KBM-7 (cell line): ENCODE results near the gene PLXNB2.
A peak's percentile ranks its signal among the peaks of the same experiment; 100 is the strongest.

Experiments
- DNase-seq: peaks from one replicate; pipeline ENCODE4 v3.0.0-alpha.2; 2015
- in situ Hi-C: fragments of 300-500 bp; cut with MboI; formaldehyde crosslinking; loops from 2 replicates; pipeline ENCODE4 v1.14.3; 2020; ENCODE audit warnings: low sequenced_read_pairs, low pct_unique_long_range_greater_than_20kb, mixed read lengths

The PLXNB2 gene

GRCh38 chr22:50314455-50315288, 7.2 kb upstream of the PLXNB2 start:
- in situ Hi-C loops: no loop called here
- peak; percentile 95 for DNase-seq

GRCh38 chr22:50314081-50314454, 6.6 kb upstream of the PLXNB2 start:
- in situ Hi-C loops: no loop called here
- no peak for DNase-seq

GRCh38 chr22:50313600-50313999, 6.2 kb upstream of the PLXNB2 start:
- in situ Hi-C loops: no loop called here
- no peak for DNase-seq

- no peak for DNase-seq
- in situ Hi-C loops: no loop called here
Observed at GRCh38 chr22:50313021-50313420, 5.6 kb upstream of the PLXNB2 start.

- in situ Hi-C loops: no loop called here
- DNase-seq: no peak
Observed at GRCh38 chr22:50312371-50312770, 4.9 kb upstream of the PLXNB2 start.

DNA sequence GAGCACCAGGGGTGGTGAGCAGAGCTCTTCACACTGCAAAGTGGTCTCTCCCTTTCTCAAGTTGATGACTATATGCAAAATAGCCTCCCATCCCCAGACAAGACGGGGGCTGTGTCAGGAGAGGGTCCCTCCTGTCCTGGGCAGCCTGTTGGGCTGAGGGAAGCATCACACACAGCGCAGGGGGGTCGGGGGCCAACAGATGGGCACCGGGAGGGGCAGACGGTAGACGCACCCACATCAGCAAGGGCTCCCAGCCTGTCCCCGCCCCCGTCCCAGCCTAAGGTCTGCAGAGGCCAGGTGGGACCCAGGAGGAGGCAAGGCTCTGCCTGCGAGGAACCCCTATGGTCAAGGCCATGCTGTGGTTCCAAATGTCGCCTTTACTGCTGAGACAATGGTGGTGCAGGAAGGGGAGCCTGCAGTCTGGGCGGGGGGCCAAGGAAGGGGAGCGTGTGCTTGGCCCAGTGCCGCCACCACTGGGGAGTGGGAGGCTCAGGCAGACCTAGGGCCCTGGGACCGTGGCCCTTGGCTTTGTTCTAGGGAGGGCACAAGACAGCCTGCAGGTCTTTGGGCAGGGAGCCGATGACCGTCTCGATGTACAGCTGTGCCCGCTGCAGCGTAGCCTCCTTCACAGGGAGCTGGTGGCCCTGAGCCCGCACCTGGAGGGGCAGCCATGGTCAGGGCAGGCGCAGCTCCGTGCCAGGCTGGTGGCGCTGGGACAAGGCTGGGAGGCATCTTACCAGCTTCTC, 4.3 kb upstream of the PLXNB2 start:
- no peak for DNase-seq
- in situ Hi-C loops: no loop called here

GRCh38 chr22:50310949-50311444, 3.6 kb upstream of the PLXNB2 start:
- in situ Hi-C loops: no loop called here
- no peak for DNase-seq

DNA sequence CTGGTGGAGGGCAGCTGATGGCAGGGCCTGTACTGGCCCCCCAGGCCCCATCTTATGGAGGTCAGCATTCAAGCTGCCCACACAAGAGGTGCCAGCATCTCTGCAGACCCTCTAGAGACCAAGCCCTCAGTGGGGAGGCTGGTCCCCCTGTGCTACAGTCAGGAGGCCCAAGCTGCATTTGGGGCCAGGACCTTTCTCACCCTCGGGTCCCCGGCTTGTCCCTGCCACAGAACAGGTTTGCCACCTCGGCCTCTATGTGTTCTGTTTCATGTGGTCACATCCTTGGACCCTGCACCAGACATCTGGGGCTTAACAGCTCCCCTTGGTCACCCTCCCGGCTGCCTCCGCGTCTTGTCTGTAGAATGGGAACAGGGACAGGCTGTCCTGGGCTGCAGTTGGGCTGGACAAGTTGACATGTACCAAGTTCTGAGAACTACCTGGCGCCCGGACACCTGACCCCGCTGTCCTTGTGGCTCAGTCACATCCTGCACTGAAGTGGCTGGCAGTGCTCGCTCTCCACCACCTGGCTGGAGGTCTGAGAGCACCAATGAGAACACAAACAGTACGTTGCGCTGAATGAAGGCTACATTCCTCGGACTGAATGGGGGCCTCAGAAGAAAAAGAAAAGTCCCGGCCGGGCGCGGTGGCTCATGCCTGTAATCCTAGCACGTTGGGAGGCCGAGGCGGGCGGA, 2.7 kb upstream of the PLXNB2 start:
- in situ Hi-C loops: no loop called here
- DNase-seq: no peak

DNA sequence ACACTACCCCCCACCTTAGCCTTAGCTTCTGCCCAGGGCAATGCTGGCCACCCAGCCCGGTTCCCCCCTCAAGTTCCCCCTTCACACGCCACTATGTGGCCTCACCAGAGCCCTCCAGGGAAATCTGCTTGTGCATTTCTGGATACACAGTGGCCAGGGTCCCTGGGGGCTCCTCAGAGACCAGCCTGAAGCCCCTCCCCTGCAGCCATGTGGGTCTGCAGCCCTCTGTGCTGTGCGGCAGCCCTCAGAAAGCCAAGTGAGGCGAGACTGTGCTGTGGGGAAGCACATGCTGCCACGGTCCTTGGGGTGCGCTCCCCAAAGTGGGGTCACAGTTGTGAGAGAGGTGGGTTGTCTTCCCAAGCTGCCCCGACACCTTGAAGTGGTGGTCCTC, 2.1 kb upstream of the PLXNB2 start:
- in situ Hi-C loops: no loop called here
- DNase-seq: no peak

DNA sequence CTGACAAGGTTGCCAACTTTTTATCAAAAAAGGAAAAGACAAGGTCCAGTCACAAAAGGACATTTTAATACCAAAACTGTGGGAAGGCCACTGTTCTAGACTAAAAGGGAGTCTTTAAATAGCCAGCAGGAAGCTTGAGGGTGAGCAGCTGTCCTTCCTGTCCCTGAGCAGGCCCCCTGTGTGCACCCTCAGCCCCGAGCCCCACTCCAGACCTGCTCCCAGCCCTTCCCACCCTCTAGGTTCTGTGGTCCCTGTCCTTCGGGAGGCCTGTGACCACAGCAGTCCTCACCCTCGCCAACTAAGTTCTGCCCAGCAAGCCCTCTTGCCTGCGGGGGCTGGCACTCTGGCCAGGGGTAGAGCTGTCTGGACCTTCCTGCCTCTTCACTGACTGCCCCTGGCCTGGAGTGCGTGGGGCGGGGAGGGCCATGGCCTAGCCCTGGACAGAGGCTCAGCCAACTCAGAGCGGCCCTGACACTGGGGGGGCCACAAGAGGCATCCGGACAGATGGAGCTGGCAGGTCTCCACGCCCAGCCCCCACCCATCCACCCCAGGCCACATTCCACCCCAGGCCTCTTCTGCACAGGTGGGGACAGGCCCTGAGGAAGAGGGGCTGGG, 1.6 kb upstream of the PLXNB2 start:
- in situ Hi-C loops: no loop called here
- DNase-seq: no peak

DNA sequence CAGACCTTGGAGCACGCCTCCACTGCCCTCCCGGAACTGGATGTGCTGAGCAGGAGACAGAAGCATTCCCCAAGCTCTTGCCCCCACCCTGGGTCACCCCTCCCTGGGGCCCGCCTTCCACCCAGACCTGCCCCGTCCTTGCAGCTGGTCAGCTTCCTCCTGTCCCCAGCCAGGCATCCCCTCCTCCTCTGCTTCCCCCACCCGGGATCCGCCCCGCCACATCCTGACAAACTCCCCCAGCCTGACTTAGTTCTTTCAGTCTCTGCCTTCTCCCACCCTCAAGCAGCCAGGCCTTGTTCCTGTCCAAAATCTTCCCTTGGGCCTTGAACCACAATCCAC, 1.1 kb upstream of the PLXNB2 start:
- DNase-seq: peak; percentile 85
- in situ Hi-C loops: no loop called here

- in situ Hi-C loops: no loop called here
- no peak for DNase-seq
Observed at GRCh38 chr22:50307890-50308596, 597 bp upstream of the PLXNB2 start.

GRCh38 chr22:50305923-50306566, 1.4 kb downstream of the PLXNB2 start:
- in situ Hi-C loops: no loop called here
- peak; percentile 98 for DNase-seq

DNA sequence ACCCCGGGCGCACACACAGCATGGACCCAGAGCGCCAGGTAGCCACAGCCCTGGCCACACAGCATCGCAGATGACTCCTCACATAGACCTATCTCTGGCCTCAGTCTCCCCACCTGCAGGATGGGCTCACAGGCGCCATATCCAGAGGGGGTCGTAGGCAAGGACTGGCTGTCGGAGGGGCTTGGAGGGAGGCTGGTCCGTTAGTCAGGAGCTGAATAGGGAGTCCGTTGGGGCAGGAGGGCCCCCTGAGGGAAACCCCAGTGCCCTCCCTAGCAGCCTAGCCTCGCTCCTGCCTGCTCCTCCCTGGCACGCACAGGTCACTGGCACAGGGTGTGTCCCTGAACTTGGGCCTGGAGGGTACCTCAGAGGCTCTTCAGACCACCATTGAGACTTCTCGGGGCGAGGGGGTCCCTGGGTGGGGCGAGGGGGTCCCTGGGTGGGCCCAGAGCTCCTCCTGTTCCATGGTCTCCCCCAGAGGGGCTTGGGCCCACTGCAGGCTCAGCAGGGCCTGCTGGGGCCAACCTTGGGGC, 2.0 kb downstream of the PLXNB2 start:
- DNase-seq: no peak
- in situ Hi-C loops: no loop called here

DNA sequence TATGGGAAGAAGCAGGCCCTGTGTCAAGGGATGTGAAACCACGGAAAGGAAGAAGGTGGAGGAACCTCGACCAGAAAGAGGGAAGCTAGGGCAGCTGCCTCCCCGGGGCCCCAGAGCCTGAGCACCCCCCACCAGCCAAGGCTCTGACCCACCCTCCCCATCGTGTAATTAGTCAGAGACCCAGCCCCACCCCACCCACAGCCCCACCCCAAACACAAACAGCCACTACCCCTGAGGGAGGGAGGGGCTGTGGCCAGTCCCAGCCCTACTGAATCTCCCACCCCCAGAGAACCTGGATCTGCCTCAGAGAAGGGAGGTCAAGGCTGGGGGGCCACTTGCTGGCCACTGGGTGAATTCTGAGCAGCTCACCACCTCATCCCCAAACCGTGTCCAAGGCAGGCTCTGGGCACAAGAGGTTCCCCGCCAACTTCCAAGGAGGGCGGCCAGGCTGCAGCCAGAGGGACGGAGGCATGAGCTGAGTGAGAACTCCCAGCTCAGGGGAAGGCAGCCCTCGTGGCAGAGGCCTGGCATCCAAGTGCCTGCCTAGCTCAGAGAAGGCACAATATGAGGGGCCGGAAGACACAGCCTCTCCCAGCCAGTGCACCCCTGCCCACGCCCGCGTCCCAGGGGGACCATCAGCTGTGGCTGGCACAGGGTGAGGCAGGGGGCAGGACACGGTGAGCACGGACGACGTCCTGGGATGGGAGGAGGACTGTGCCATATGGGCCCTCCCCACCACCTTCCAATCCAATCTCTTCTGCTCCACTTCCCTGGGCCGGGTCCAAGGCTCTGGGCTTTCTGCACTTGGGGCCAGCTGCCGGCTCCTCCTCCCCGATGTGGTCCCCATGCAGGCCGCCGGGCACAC, 2.7 kb downstream of the PLXNB2 start:
- DNase-seq: peak; percentile 72
- in situ Hi-C loops: no loop called here

- in situ Hi-C loops: no loop called here
- DNase-seq: peak; percentile 64
Observed at GRCh38 chr22:50303848-50304527, 3.5 kb downstream of the PLXNB2 start.

GRCh38 chr22:50303515-50303847, 4.0 kb downstream of the PLXNB2 start:
- no peak for DNase-seq
- in situ Hi-C loops: no loop called here
